Vagina (tissue), 2 donors: ENCODE measurements around the gene SLCO2A1. TPM values are rescaled to one million over a fixed set of nuclear protein-coding genes. Genes with fewer than 3 reads are reported as not detected.
A peak's percentile ranks its signal among the peaks of the same experiment; 100 is the strongest.

ENCODE experiments used
- DNase-seq, 2 donors: peaks; one replicate each; pipeline ENCODE4 v3.0.0-alpha.2; 2017; ENCODE audit errors: extremely low spot score in 2 of 2
- H3K27ac ChIP-seq: fragments of 200-600 bp; sonication (generic); one replicate; pipeline ENCODE4 v1.5.1; 2019
- H3K27me3 ChIP-seq: fragments of 200-600 bp; sonication (generic); one replicate; pipeline ENCODE4 v1.5.1; 2019
- H3K36me3 ChIP-seq, 2 donors: fragments of 200-600 bp; sonication (generic); one replicate each; pipeline ENCODE4 v1.5.1; 2017 to 2019
- H3K4me1 ChIP-seq: fragments of 200-600 bp; sonication (generic); one replicate; pipeline ENCODE4 v1.5.1; 2019
- H3K4me3 ChIP-seq, 2 donors: fragments of 200-600 bp; sonication (generic); 1 replicate in 1 of 2; 2 replicates in 1 of 2; pipeline ENCODE4 v1.5.1; 2016 to 2019
- H3K9me3 ChIP-seq: fragments of 200-600 bp; sonication (generic); one replicate; pipeline ENCODE4 v1.5.1; 2019
- POLR2A ChIP-seq, 2 donors: fragments of 450-650 bp; IDR thresholded peaks; one replicate each; pipeline ENCODE4 v1.6.1; 2017; ENCODE audit warnings: antibody characterized with exemption in 2 of 2, mild to moderate bottlenecking in 2 of 2, moderate library complexity in 2 of 2
- POLR2AphosphoS5 ChIP-seq, 2 donors: sonication (generic); formaldehyde crosslinking; IDR thresholded peaks; one replicate each; pipeline ENCODE4 v1.9.0; 2017; ENCODE audit warnings: antibody characterized with exemption in 2 of 2, mild to moderate bottlenecking in 2 of 2, low read depth in 1 of 2; ENCODE audit not compliant: insufficient read depth in 1 of 2
- intact Hi-C: fragments of 100-400 bp; cut with DNase I; formaldehyde crosslinking; loops from one replicate; pipeline ENCODE4 v1.15.1; 2023
- total RNA-seq: library from RNA; depleted of rRNA; stranded (reverse); fragments of >200 nt; gene quantifications from one replicate; pipeline ENCODE4 v1.2.3, GENCODE V29; 2016
- TF ChIP-seq, protein P1 (sequence below), 3 experiments: fragments of 450-650 bp in 2 of 3; fragments of 200-600 bp in 1 of 3; sonication (generic) in 1 of 3; IDR thresholded peaks; one replicate each; pipeline ENCODE4 v1.5.1; 2017 to 2019; ENCODE audit warnings: antibody characterized with exemption in 3 of 3, mild to moderate bottlenecking in 2 of 3, moderate library complexity in 2 of 3

The SLCO2A1 gene
- total RNA-seq, 1 donor from 2014 or later, result 40.3 TPM

DNA sequence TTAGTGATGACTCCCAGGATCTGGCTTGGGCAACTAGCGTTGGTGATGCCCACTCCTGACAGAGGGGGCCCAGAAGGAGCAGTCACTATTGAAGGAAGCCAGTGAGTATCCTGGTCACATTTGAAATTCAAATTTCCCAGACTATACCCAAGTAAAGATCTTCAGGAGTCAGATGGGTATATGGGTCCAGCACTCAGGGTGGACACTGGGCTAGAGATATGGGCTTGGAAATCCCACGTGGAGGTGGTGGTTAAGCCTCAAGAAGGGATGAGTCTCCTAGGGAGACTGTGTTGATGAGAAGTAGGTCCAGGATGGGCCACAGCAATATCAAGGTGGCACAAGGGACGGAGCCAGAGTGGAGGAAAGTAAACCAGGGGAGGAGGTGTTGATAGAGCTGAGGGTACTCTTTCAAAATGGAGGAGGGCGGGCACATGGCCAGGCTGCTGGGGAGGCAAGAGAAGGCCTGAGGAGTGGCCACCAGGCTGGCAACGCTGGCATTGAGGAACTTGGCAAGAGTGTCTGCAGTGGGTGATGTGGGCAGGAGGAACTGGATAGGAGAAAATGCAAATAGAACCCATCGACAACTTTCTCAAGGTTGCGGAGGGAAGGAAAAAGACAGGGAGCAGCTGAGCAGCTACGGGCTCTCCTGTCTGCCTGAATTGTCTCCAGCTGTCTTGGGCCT lies 3.7 kb upstream of the SLCO2A1 start:
- no peaks in the 10 kb centered on the region for H3K27me3 ChIP-seq
- no peaks in the 10 kb centered on the region for H3K9me3 ChIP-seq
- no peak overlapping the region for H3K4me3 ChIP-seq
- TF ChIP-seq, protein P1, sequence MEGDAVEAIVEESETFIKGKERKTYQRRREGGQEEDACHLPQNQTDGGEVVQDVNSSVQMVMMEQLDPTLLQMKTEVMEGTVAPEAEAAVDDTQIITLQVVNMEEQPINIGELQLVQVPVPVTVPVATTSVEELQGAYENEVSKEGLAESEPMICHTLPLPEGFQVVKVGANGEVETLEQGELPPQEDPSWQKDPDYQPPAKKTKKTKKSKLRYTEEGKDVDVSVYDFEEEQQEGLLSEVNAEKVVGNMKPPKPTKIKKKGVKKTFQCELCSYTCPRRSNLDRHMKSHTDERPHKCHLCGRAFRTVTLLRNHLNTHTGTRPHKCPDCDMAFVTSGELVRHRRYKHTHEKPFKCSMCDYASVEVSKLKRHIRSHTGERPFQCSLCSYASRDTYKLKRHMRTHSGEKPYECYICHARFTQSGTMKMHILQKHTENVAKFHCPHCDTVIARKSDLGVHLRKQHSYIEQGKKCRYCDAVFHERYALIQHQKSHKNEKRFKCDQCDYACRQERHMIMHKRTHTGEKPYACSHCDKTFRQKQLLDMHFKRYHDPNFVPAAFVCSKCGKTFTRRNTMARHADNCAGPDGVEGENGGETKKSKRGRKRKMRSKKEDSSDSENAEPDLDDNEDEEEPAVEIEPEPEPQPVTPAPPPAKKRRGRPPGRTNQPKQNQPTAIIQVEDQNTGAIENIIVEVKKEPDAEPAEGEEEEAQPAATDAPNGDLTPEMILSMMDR (IDR thresholded peaks at IDR 0.05), result no peak
- TF ChIP-seq POLR2A (IDR thresholded peaks at IDR 0.05) (no peak), POLR2AphosphoS5 (IDR thresholded peaks at IDR 0.05; ENCODE audit: insufficient read depth in 1 of 2, low read depth in 1 of 2) (no peak)
- H3K36me3 ChIP-seq, result no peaks in the 10 kb centered on the region
- peak in 1 of 2 donors; percentile 77 for DNase-seq
- H3K27ac ChIP-seq, result no peak overlapping the region
- peaks cover 19% of the 10 kb centered on the region for H3K4me1 ChIP-seq
- intact Hi-C loops, result no loop called here

DNA sequence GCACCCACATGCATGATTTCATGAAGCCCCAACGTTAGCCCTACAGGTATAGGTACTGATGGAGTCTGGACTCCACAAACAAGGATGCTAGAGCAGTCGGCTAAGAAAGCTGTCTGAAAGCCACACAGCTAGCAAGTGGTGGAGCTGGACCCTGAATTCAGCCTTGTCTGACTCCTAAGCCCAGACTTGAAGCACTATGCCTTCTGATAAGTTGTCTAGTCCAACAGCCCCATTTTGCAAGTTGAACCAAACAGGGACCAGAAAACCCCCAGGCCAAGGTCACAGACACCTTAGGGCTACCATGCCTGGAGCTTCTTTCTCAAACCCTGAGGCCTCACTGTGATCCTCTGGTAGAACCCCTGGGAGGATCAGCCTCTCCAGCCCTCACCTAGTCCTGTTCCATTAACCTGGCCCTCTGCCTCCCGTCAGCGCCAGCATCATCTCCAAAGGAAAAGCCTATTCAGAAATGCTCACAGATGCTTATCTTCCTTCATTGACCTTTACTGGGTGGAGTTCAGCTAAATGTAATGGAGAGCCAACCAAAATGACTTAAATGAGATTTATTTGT lies 1.7 kb upstream of the SLCO2A1 start:
- no peak for TF ChIP-seq POLR2A (IDR thresholded peaks at IDR 0.05)
- TF ChIP-seq, protein P1 (IDR thresholded peaks at IDR 0.05), result no peak
- peak in 1 of 2 donors; percentile 62 for DNase-seq
- intact Hi-C loops, result no loop called here
- H3K36me3 ChIP-seq, result no peaks in the 10 kb centered on the region
- H3K4me1 ChIP-seq, result peaks cover 20% of the 10 kb centered on the region
- no peak overlapping the region for H3K4me3 ChIP-seq
- no peak overlapping the region for H3K27ac ChIP-seq
- H3K9me3 ChIP-seq, result no peaks in the 10 kb centered on the region
- H3K27me3 ChIP-seq, result no peaks in the 10 kb centered on the region

DNA sequence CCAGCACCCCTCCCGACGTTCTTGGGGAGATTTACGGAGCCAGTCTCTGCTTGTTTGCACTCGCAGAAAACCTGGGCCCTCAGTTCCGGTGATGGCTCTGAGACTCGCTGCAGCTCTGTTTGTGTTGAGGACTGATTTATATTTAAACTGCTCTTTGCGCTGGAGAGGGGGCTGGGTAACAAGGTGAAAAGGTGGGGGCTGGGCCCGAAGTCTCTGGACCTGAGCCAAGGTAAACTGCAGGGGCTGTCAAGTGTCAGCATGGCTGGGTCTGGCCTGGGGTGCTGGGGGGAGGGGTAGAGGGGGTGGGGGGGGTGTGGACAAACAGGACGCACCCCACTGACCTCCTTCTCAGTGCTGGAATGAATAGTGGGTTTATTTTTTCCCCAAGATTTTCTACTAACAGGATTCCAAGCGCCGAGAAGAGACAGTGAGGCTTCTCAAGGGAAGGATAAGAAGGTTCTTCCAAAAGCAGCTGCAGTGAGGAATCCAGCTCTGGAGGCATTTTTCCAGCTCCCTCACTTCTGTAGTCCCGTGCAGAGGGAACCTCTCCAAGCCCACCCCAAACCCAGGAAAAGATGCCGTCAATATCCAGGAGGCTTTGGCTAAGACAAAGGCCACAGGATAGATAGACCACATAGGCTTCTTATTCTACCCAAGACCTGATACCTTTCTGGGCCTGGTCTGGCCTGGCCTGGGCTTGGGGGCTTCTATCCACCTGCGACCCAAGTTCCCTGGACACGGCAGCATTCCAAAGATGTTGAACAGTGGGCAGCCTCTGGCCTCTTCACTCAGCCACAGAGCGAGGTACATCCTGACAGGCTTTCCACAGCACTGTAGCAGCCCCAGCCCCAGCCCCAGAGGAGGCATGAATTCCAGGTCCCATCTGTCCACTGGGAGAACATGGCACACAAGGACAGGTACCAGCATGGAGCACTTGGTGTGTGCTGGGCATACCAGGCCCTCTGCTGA lies 938 bp upstream of the SLCO2A1 start:
- no peaks in the 10 kb centered on the region for H3K36me3 ChIP-seq
- H3K4me3 ChIP-seq, result peak overlapping the region; percentile 52 to 61
- H3K27me3 ChIP-seq, result no peaks in the 10 kb centered on the region
- H3K27ac ChIP-seq, result peak overlapping the region; percentile 68
- TF ChIP-seq POLR2A (IDR thresholded peaks at IDR 0.05) (no peak), POLR2AphosphoS5 (IDR thresholded peaks at IDR 0.05; ENCODE audit: insufficient read depth in 1 of 2, low read depth in 1 of 2) (no peak)
- TF ChIP-seq, protein P1 (IDR thresholded peaks at IDR 0.05), result no peak
- intact Hi-C loops, result no loop called here
- peaks cover 20% of the 10 kb centered on the region for H3K4me1 ChIP-seq
- DNase-seq, result peak in 1 of 2 donors; percentile 65
- H3K9me3 ChIP-seq, result no peaks in the 10 kb centered on the region

DNA sequence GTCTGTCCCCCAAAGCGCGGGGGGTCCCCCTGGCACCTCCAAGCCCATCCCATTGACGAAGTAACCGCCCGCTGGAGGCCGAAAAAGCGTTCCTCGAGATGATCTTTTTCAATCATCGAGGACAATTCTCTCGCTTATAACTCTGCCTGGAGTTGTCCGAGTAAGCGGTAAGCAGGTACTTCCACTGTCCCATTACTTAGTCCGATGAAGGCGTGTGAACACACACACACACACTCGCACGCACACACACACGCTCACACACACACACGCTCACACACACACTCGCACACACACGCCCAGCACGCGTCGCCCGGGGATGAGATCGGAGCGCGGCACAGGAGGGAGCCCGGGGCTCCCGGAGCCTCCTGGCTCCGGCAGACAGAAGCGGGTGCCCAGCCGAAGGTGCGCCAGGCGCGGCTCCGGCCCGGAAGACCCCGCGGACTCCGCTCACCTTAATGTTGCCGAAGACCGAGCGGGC lies 430 bp downstream of the SLCO2A1 start:
- no peak for TF ChIP-seq POLR2A (IDR thresholded peaks at IDR 0.05)
- TF ChIP-seq, protein P1 (IDR thresholded peaks at IDR 0.05), result no peak
- no peak for TF ChIP-seq POLR2AphosphoS5 (IDR thresholded peaks at IDR 0.05; ENCODE audit: insufficient read depth in 1 of 2, low read depth in 1 of 2)
- intact Hi-C loops, result no loop called here
- Histone ChIP-seq H3K27ac (peak overlapping the region; percentile 68), H3K36me3 (no peaks in the 10 kb centered on the region), H3K4me3 (peak overlapping the region; percentile 52 to 61), H3K9me3 (no peaks in the 10 kb centered on the region), H3K4me1 (peaks cover 20% of the 10 kb centered on the region), H3K27me3 (no peaks in the 10 kb centered on the region)
- DNase-seq, result peak in 1 of 2 donors; percentile 62
